ENCODE measurements around the gene IGDCC3.

GRCh38 chr15:65290228-65290627, 87.6 kb downstream of the IGDCC3 start:
- TF ChIP-seq CTCF (IDR thresholded peaks at IDR 0.05) (no peak), ZFX (IDR thresholded peaks at IDR 0.05; ENCODE audit: borderline replicate concordance) (no peak)

All from 22Rv1 (cell line).